Measurements from ENCODE around the gene ZNF628.
"Not testable (repeated sequence)": the region's sequence is repeated elsewhere in the genome, so short reads cannot be mapped to it uniquely, and the experiment has no call there.

Gene ZNF628

DNA sequence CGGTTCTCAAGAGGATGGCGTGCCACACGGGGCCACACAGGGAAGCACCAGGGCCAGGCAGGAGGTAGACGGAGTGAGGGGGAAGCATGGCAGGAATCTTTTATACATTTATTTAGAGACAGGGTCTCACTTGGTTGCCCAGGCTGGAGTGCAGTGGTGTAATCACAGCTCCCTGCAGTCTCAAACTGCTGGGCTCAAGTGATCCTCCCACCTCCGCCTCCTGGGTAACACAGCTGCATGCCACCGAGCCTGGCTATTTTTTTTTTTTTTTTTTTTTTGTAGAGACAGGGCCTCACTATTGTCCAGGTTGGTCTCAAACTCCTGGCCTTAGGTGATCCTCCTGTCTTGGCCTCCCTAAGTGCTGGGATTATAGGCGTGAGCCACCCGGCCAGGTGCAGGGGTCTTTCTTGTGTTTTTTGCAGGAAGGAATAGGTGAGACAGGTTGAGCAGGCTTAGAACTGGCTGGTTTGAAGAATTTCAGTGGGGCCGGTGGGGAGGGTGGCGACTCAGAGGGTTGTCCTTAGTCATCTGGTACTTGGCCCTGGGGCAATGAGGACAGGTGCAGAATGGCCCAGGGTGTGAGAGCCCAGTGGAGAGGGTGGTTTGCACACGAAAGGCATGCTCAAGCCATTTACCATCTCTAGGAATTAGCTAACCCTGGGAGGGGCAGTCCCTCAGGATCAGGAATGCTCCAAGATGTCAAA is 19.4 kb downstream of the ZNF628 start:
- intact Hi-C loops (cut with DNase I; ENCODE audit: low total_unique reads) = no loop called here
- DNase-seq = no peak
- Histone ChIP-seq H3K27ac (no peak overlapping the region), H3K27me3 (peaks cover 0 to 41% of the 10 kb centered on the region in 2 donors), H3K4me3 (no peak overlapping the region), H3K36me3 (peaks cover 0 to 8% (median 0%) of the 10 kb centered on the region in 3 donors), H3K4me1 (peaks cover 0 to 21% (median 3%) of the 10 kb centered on the region in 4 donors), H3K9me3 (no peaks in the 10 kb centered on the region)
- no peak for TF ChIP-seq CTCF (IDR thresholded peaks at IDR 0.05)

- DNase-seq; H3K27ac ChIP-seq; H3K36me3 ChIP-seq; intact Hi-C loops (cut with DNase I; ENCODE audit: low total_unique reads); H3K9me3 ChIP-seq; H3K4me3 ChIP-seq: not testable (repeated sequence)
- Histone ChIP-seq H3K27me3 (peaks cover 0 to 31% of the 10 kb centered on the region in 2 donors), H3K4me1 (peaks cover 0 to 15% (median 0%) of the 10 kb centered on the region in 4 donors)
Observed at GRCh38 chr19:55496820-55497219, 20.4 kb downstream of the ZNF628 start.

GRCh38 chr19:55497763-55498162 is 21.3 kb downstream of the ZNF628 start:
- no peak overlapping the region for H3K4me3 ChIP-seq
- H3K4me1 ChIP-seq = peaks cover 0 to 9% (median 0%) of the 10 kb centered on the region in 4 donors
- DNase-seq = no peak
- H3K27ac ChIP-seq = no peak overlapping the region
- peaks cover 0 to 21% of the 10 kb centered on the region in 2 donors for H3K27me3 ChIP-seq
- intact Hi-C loops (cut with DNase I; ENCODE audit: low total_unique reads) = no loop called here
- no peak for TF ChIP-seq CTCF (IDR thresholded peaks at IDR 0.05)
- peaks cover 0 to 8% (median 0%) of the 10 kb centered on the region in 3 donors for H3K36me3 ChIP-seq
- H3K9me3 ChIP-seq = no peaks in the 10 kb centered on the region

- no peak for DNase-seq
- no peak for TF ChIP-seq CTCF (IDR thresholded peaks at IDR 0.05)
- Histone ChIP-seq H3K36me3 (peaks cover 0 to 8% (median 0%) of the 10 kb centered on the region in 3 donors), H3K4me3 (no peak overlapping the region), H3K27ac (no peak overlapping the region), H3K9me3 (no peaks in the 10 kb centered on the region), H3K4me1 (peaks cover 0 to 4% (median under 1%) of the 10 kb centered on the region in 4 donors), H3K27me3 (peaks cover 0 to 16% of the 10 kb centered on the region in 2 donors)
- intact Hi-C loops (cut with DNase I; ENCODE audit: low total_unique reads) = no loop called here
Observed at GRCh38 chr19:55498246-55498840, 21.9 kb downstream of the ZNF628 start.

DNA sequence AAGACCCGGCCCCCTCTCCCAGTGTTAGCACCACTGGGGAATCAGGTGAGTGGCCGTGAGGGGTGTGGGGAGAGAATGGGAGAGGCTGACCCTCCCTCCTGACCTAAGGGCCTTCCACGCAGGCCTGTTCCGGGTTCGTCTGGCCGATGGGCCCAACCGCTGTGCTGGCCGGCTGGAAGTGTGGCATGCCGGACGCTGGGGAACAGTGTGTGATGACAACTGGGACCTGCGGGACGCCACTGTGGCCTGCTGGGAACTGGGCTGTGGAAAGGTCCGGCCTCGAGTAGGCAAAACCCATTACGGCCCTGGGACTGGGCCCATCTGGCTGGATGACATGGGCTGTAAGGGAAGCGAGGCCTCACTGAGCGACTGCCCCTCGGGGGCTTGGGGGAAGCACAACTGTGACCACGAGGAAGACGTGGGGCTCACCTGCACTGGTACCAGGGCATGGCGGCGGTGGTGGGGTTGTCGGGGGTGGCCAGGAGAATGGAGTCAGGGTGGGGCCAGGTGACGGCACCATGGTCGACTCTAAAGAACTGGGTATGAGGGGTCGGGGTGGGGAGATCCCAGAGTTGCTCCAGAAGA is 24.0 kb downstream of the ZNF628 start:
- intact Hi-C loops (cut with DNase I; ENCODE audit: low total_unique reads) = loop anchor here (5.0 kb wide), 1 partner anchor 353 kb away; the partner anchor contains the start of gene TNNT1
- H3K27me3 ChIP-seq = no peaks in the 10 kb centered on the region
- DNase-seq = no peak

More for the DNA sequence above, 24.0 kb downstream of the ZNF628 start:
- no peaks in the 10 kb centered on the region for H3K9me3 ChIP-seq
- peaks cover 0 to 8% (median 0%) of the 10 kb centered on the region in 3 donors for H3K36me3 ChIP-seq
- no peak overlapping the region for H3K4me3 ChIP-seq
- H3K27ac ChIP-seq = no peak overlapping the region
- no peak for TF ChIP-seq CTCF (IDR thresholded peaks at IDR 0.05)
- peaks cover 0 to 13% (median 4%) of the 10 kb centered on the region in 4 donors for H3K4me1 ChIP-seq

Measured in tibial artery (tissue), 4 donors.